Measurements from ENCODE around the gene GJB6. TPM values are rescaled to one million over a fixed set of nuclear protein-coding genes. Genes with fewer than 3 reads are reported as not detected.
A peak's percentile ranks its signal among the peaks of the same experiment; 100 is the strongest.

The GJB6 gene
- total and polyA plus RNA-seq, 5 donors from 2014 or later, result 3.9 to 13.8 (median 5.6) TPM

- H3K27me3 Mint-ChIP-seq, result peaks cover 6% of the 10 kb centered on the region
- Histone ChIP-seq H3K4me3 (ENCODE audit: low read depth, low read length) (no peak overlapping the region), H3K4me1 (ENCODE audit: control insufficient read depth, insufficient read depth, low read length, poor library complexity, severe bottlenecking) (no peaks in the 10 kb centered on the region), H3K36me3 (ENCODE audit: control insufficient read depth, insufficient read depth, low read length) (no peaks in the 10 kb centered on the region), H3K9me3 (ENCODE audit: control insufficient read depth in 2 of 2, low read length in 2 of 2) (no peaks in the 10 kb centered on the region), H3K27ac (ENCODE audit: insufficient read depth, low read length, poor library complexity, severe bottlenecking) (no peak overlapping the region), H3K27me3 (ENCODE audit: control insufficient read depth, insufficient read depth, low read length) (no peaks in the 10 kb centered on the region)
- H3K36me3 Mint-ChIP-seq, result no peaks in the 10 kb centered on the region
- H3K9me3 Mint-ChIP-seq, result peaks cover 0 to 2% (median 0%) of the 10 kb centered on the region in 7 donors
- no peak for ATAC-seq (ENCODE audit: low read depth in 2 of 2)
- H3K4me3 Mint-ChIP-seq, result no peak overlapping the region
- no peak overlapping the region for H3K27ac Mint-ChIP-seq
- DNase-seq, result no peak
- peaks cover 0 to 9% (median 2%) of the 10 kb centered on the region in 4 donors for H3K4me1 Mint-ChIP-seq
These were observed 15.3 kb upstream of the GJB6 start for GRCh38 chr13:20247403-20247802.

GRCh38 chr13:20241593-20241992, 9.5 kb upstream of the GJB6 start:
- no peak overlapping the region for H3K4me3 Mint-ChIP-seq
- Histone ChIP-seq H3K27ac (ENCODE audit: insufficient read depth, low read length, poor library complexity, severe bottlenecking) (no peak overlapping the region), H3K27me3 (ENCODE audit: control insufficient read depth, insufficient read depth, low read length) (peaks cover 4% of the 10 kb centered on the region), H3K36me3 (ENCODE audit: control insufficient read depth, insufficient read depth, low read length) (no peaks in the 10 kb centered on the region), H3K4me3 (ENCODE audit: low read depth, low read length) (no peak overlapping the region), H3K9me3 (ENCODE audit: control insufficient read depth in 2 of 2, low read length in 2 of 2) (no peaks in the 10 kb centered on the region), H3K4me1 (ENCODE audit: control insufficient read depth, insufficient read depth, low read length, poor library complexity, severe bottlenecking) (no peaks in the 10 kb centered on the region)
- DNase-seq (no peak), ATAC-seq (ENCODE audit: low read depth in 2 of 2) (no peak)
- H3K9me3 Mint-ChIP-seq, result peaks cover 0 to 2% (median 0%) of the 10 kb centered on the region in 7 donors
- no peak overlapping the region for H3K27ac Mint-ChIP-seq
- no peaks in the 10 kb centered on the region for H3K36me3 Mint-ChIP-seq
- peaks cover 9% of the 10 kb centered on the region for H3K27me3 Mint-ChIP-seq
- peaks cover 0 to 9% (median 4%) of the 10 kb centered on the region in 4 donors for H3K4me1 Mint-ChIP-seq

- Mint-ChIP-seq H3K27ac (no peak overlapping the region), H3K4me3 (no peak overlapping the region), H3K36me3 (no peaks in the 10 kb centered on the region), H3K4me1 (peaks cover 0 to 8% (median 4%) of the 10 kb centered on the region in 4 donors), H3K27me3 (peaks cover 23% of the 10 kb centered on the region), H3K9me3 (peaks cover 0 to 2% (median 0%) of the 10 kb centered on the region in 7 donors)
- DNase-seq (no peak), ATAC-seq (ENCODE audit: low read depth in 2 of 2) (no peak)
- no peaks in the 10 kb centered on the region for H3K36me3 ChIP-seq (ENCODE audit: control insufficient read depth, insufficient read depth, low read length)
- no peaks in the 10 kb centered on the region for H3K9me3 ChIP-seq (ENCODE audit: control insufficient read depth in 2 of 2, low read length in 2 of 2)
- H3K27ac ChIP-seq (ENCODE audit: insufficient read depth, low read length, poor library complexity, severe bottlenecking), result no peak overlapping the region
- H3K27me3 ChIP-seq (ENCODE audit: control insufficient read depth, insufficient read depth, low read length), result peaks cover 4% of the 10 kb centered on the region
- no peak overlapping the region for H3K4me3 ChIP-seq (ENCODE audit: low read depth, low read length)
- no peaks in the 10 kb centered on the region for H3K4me1 ChIP-seq (ENCODE audit: control insufficient read depth, insufficient read depth, low read length, poor library complexity, severe bottlenecking)
These were observed 7.6 kb upstream of the GJB6 start for GRCh38 chr13:20239748-20240147.

- Mint-ChIP-seq H3K27me3 (peaks cover 63% of the 10 kb centered on the region), H3K9me3 (peaks cover 0 to 3% (median 0%) of the 10 kb centered on the region in 7 donors), H3K27ac (peak overlapping the region in 1 of 3 donors; percentile 27), H3K4me1 (peaks cover 7 to 21% (median 17%) of the 10 kb centered on the region in 4 donors), H3K4me3 (peak overlapping the region in 3 of 4 donors; percentile 50 to 61 (median 50)), H3K36me3 (no peaks in the 10 kb centered on the region)
- H3K27ac ChIP-seq (ENCODE audit: insufficient read depth, low read length, poor library complexity, severe bottlenecking), result no peak overlapping the region
- no peak overlapping the region for H3K4me3 ChIP-seq (ENCODE audit: low read depth, low read length)
- no peaks in the 10 kb centered on the region for H3K36me3 ChIP-seq (ENCODE audit: control insufficient read depth, insufficient read depth, low read length)
- H3K27me3 ChIP-seq (ENCODE audit: control insufficient read depth, insufficient read depth, low read length), result peaks cover 6% of the 10 kb centered on the region
- DNase-seq (no peak), ATAC-seq (ENCODE audit: low read depth in 2 of 2) (peak in 1 of 2 donors; percentile 14)
- no peaks in the 10 kb centered on the region for H3K9me3 ChIP-seq (ENCODE audit: control insufficient read depth in 2 of 2, low read length in 2 of 2)
- peaks cover 17% of the 10 kb centered on the region for H3K4me1 ChIP-seq (ENCODE audit: control insufficient read depth, insufficient read depth, low read length, poor library complexity, severe bottlenecking)
These were observed 598 bp upstream of the GJB6 start for GRCh38 chr13:20232556-20233277.

- DNase-seq (peak; percentile 6 to 76 (median 33)), ATAC-seq (ENCODE audit: low read depth in 2 of 2) (peak; percentile 49 to 50)
- Mint-ChIP-seq H3K27ac (peak overlapping the region; percentile 81 to 96 (median 90)), H3K4me3 (peak overlapping the region; percentile 84 to 97 (median 94)), H3K27me3 (peaks cover 51% of the 10 kb centered on the region), H3K9me3 (peaks cover 0 to 5% (median 0%) of the 10 kb centered on the region in 7 donors), H3K36me3 (no peaks in the 10 kb centered on the region), H3K4me1 (peaks cover 7 to 21% (median 17%) of the 10 kb centered on the region in 4 donors)
- peaks cover 17% of the 10 kb centered on the region for H3K4me1 ChIP-seq (ENCODE audit: control insufficient read depth, insufficient read depth, low read length, poor library complexity, severe bottlenecking)
- no peaks in the 10 kb centered on the region for H3K9me3 ChIP-seq (ENCODE audit: control insufficient read depth in 2 of 2, low read length in 2 of 2)
- H3K4me3 ChIP-seq (ENCODE audit: low read depth, low read length), result peak overlapping the region; percentile 81
- H3K36me3 ChIP-seq (ENCODE audit: control insufficient read depth, insufficient read depth, low read length), result no peaks in the 10 kb centered on the region
- peak overlapping the region; percentile 29 for H3K27ac ChIP-seq (ENCODE audit: insufficient read depth, low read length, poor library complexity, severe bottlenecking)
- peaks cover 6% of the 10 kb centered on the region for H3K27me3 ChIP-seq (ENCODE audit: control insufficient read depth, insufficient read depth, low read length)
These were observed 943 bp downstream of the GJB6 start for GRCh38 chr13:20230913-20231838.

GRCh38 chr13:20227730-20228129, 4.4 kb downstream of the GJB6 start:
- ATAC-seq (ENCODE audit: low read depth in 2 of 2) (no peak), DNase-seq (no peak)
- H3K9me3 ChIP-seq (ENCODE audit: control insufficient read depth in 2 of 2, low read length in 2 of 2), result no peaks in the 10 kb centered on the region
- H3K4me3 ChIP-seq (ENCODE audit: low read depth, low read length), result no peak overlapping the region
- H3K36me3 Mint-ChIP-seq, result no peaks in the 10 kb centered on the region
- H3K27ac Mint-ChIP-seq, result no peak overlapping the region
- H3K4me3 Mint-ChIP-seq, result no peak overlapping the region
- H3K4me1 ChIP-seq (ENCODE audit: control insufficient read depth, insufficient read depth, low read length, poor library complexity, severe bottlenecking), result peaks cover 15% of the 10 kb centered on the region
- peaks cover 0 to 2% (median 0%) of the 10 kb centered on the region in 7 donors for H3K9me3 Mint-ChIP-seq
- H3K27me3 ChIP-seq (ENCODE audit: control insufficient read depth, insufficient read depth, low read length), result peaks cover 2% of the 10 kb centered on the region
- peaks cover 0 to 20% (median 16%) of the 10 kb centered on the region in 4 donors for H3K4me1 Mint-ChIP-seq
- no peaks in the 10 kb centered on the region for H3K36me3 ChIP-seq (ENCODE audit: control insufficient read depth, insufficient read depth, low read length)
- no peak overlapping the region for H3K27ac ChIP-seq (ENCODE audit: insufficient read depth, low read length, poor library complexity, severe bottlenecking)
- H3K27me3 Mint-ChIP-seq, result peaks cover 32% of the 10 kb centered on the region

GRCh38 chr13:20227288-20227687, 4.8 kb downstream of the GJB6 start:
- Mint-ChIP-seq H3K9me3 (peaks cover 0 to 2% (median 0%) of the 10 kb centered on the region in 7 donors), H3K27ac (no peak overlapping the region), H3K36me3 (no peaks in the 10 kb centered on the region), H3K4me3 (no peak overlapping the region), H3K27me3 (peaks cover 30% of the 10 kb centered on the region), H3K4me1 (peaks cover 0 to 20% (median 15%) of the 10 kb centered on the region in 4 donors)
- Histone ChIP-seq H3K36me3 (ENCODE audit: control insufficient read depth, insufficient read depth, low read length) (no peaks in the 10 kb centered on the region), H3K4me1 (ENCODE audit: control insufficient read depth, insufficient read depth, low read length, poor library complexity, severe bottlenecking) (peaks cover 10% of the 10 kb centered on the region), H3K9me3 (ENCODE audit: control insufficient read depth in 2 of 2, low read length in 2 of 2) (no peaks in the 10 kb centered on the region), H3K27me3 (ENCODE audit: control insufficient read depth, insufficient read depth, low read length) (peaks cover 2% of the 10 kb centered on the region), H3K4me3 (ENCODE audit: low read depth, low read length) (no peak overlapping the region), H3K27ac (ENCODE audit: insufficient read depth, low read length, poor library complexity, severe bottlenecking) (no peak overlapping the region)
- ATAC-seq (ENCODE audit: low read depth in 2 of 2), result no peak
- DNase-seq, result no peak
